ENCODE results near the gene SDCBP2.
A peak's percentile ranks its signal among the peaks of the same experiment; 100 is the strongest.

Gene SDCBP2

DNA sequence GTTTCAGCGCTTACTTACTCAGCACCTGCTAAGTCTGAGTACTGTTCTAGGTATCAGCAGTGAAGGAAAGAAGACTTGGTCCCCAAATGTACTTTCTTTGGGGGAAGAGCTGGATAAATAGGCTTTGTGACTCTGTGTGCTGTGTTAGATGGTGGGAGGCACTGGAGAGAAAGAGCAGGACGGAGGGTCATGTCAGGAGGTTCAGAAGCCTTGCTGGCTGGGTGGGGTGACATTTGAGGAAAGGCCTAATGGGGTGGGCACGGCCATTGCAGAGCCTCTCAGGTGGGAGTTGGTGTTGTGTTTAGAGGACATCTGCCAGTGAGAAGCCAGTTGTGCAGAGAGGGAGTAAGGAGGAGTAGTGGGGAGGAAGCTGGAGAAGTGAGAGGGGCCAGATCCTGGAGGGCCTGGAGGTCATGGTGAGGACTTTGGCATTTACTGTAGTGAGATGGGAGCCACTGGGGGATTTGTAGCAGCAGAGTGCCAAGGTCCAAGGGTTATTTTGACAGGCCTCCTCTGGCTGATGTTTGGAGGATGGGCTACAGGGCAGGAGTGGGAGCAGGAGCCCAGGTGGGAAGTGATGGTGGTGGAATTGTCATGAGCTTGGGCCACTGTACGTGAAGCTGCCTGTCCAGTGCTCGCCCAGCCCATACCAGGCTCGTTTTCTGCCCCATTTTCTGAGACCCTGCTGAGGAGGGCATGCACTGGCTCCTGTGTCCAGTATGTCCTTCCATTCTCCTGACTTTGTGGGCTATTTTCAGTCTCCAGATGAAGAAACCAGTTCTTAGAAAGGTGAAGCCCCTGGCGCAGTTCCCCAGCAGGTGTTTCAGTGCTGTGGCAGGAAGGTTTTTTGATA, 886 bp downstream of the SDCBP2 start:
- no peak for DNase-seq

DNA sequence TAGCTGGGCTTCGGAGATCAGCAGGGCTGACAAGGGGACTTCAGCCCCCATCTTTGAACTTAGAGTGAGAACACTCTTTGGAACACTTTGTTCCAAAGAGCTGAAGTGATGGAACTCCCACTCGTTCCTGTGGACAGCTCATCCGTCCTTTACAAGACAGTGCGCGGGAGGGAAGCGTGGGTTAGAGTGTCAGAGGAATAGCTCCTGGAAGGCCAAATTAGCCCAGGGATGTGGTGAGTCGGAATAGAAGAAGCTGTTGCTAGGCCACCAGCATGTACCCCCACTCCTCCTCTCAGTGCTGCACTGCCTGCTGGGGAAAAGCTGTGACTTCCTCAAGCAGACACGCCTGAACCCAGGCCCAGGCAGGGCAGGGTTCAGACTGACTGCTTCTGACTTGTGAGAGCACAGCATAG, 1.7 kb downstream of the SDCBP2 start:
- DNase-seq = no peak

DNA sequence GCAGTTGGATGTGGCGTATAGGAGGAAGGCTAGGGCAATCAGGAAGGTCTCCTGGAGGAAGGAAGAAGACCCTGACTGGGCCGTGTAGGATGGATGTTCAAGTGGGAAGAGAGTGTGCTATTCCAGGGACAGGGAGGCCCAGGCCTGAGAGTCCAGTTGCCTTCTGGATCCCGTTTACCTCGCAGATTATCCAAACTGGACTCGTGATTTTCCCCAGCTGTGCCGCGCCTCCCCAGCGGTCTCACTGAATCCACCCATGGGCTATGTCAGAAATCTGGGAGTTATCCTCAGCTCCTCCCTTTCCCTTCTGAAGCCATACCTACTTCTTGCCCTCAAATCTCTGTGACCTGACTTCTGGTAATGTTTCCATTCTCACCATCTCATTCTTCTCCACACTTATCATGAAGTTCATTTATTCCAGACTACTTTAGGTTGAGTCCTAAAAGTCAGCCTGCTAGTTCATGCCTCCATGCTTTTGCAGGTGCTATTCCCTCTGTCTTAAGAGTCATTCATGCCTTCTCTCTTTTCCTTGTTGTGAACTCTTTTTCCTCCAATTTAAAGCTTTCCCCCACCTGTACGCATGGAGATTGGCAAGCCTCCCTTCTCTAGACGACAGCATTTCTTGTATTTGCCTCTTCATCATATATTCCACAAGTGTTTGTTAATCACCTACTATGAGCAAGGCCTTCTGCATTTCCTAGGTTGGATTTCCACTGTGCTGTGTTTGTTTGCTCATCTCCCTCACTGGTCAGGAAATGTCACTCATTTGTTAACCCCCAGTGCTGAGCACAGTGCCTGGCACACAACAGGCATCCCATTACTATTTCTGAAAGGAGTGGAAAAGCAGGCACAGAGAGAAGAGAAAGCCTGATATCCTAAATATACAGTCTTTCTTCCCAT, 2.7 kb downstream of the SDCBP2 start:
- DNase-seq = no peak

DNA sequence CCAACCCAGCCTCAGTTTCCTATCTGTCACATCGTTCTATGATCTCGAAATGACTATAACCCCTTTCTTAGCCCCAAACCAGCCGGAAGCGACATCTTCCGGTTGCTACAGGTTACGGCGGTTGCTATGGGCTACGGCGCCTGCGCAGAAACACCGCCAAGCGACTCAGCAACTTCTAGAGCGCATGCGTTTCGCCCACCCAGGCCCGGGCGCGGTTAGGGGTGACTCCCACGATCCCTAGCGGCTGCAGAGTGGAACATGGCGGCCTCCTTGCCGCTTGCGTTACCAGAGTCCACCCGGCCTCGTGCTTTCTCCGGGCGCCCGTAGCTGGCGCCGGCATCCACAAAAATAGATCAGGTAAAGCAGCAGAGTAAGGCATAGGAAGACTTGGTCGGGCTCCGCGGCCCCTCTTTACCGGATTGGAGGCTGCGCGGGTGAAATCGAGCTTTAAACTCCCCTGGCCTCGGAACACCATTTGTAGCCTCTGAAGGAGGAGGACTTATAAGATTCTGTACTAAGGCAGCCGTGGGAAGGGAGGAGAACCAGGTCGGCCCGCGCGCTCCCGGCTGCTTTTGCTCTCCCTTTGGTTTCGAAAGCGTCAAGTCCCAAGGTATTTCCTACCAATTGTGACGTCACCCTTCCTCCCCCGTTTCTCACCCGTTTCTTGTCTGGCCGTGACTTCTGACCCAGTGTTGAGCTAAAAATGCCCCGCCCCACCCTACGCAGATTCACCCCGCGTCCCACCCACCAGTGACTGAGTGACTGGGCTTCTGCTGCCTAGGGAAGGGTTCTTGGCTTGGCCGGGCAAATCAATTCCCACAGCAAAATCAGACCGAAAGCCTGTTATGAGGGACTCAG, 3.5 kb downstream of the SDCBP2 start:
- DNase-seq = peak; percentile 99

DNA sequence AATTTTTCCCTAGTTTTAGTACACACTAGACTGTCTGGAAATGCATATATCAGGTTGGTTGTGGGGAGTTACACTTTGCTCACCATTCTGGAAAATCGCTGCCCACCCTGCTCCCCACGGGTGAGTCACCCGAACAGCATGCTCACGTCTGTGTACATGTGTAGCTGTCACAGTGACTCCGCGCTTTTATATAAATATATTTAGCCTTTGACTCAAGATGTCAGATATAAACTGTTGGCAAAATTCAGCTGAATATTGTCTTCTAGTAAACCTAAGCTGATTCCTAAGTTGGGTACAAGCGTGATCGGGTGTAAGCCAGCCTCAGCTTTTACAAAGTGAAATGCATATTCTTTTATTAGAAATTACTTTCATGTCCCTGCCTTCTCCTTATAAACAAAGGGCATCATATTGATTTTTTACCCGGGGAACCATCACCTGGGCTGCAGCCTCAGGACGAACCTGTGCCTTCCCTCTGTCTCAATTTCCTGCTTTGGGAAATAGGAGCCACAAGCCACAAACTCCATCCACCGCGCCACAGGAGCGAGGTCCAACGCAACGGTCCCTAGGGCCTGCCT, 4.3 kb downstream of the SDCBP2 start:
- DNase-seq = peak; percentile 54

DNA sequence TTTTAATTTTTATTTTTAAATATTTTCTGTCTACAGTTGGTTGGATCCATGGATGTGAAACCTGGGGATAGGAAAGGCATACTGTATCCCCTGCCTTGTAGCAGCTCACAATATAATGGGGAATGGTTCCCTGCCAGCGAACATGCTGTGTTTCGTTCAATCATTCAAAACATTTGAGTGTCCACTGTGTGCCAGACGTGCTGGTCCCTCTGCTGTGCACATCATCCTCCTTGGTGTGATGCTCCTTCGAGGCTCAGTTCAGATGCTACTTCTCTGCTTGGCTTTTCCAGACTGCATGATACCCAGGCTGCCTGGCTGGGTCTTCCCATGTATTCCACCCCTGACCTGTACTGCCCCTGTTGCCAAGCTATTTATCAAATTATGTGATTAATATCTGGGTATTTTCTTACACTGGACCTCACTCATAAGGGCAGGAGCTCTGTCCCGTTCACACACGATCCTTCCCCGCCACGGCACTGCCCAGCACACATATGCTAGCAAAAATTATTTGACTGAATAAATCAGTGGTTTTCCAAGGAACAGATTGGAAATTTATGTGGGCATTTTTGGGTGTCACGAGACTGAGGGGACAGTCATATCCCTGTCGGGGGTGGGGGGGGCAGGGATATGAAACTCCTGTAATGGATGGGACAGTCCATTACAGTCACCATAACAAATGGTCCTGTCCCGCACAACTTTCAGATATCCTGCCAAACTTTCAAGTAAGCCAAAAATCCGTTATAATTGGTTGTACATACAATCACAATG, 4.9 kb downstream of the SDCBP2 start:
- no peak for DNase-seq

DNA sequence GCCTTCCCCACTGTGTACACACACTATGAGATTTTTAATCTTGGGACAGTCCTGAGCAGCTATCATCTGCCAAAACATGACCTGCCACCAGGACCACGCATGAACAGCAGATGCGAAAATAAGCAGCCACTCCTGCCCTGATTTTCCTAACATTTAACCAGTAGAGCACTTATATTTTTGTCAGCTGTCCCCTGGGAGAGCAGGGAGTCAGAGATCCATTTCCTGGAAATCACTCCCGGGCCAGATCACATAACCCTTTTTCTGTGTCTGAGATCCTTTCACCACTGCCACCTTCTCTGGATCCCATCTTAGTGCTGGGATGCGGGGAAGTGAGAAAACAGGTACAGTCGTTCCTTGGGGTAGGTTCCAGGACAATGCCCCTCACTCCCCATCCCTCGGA, 5.7 kb downstream of the SDCBP2 start:
- no peak for DNase-seq

DNA sequence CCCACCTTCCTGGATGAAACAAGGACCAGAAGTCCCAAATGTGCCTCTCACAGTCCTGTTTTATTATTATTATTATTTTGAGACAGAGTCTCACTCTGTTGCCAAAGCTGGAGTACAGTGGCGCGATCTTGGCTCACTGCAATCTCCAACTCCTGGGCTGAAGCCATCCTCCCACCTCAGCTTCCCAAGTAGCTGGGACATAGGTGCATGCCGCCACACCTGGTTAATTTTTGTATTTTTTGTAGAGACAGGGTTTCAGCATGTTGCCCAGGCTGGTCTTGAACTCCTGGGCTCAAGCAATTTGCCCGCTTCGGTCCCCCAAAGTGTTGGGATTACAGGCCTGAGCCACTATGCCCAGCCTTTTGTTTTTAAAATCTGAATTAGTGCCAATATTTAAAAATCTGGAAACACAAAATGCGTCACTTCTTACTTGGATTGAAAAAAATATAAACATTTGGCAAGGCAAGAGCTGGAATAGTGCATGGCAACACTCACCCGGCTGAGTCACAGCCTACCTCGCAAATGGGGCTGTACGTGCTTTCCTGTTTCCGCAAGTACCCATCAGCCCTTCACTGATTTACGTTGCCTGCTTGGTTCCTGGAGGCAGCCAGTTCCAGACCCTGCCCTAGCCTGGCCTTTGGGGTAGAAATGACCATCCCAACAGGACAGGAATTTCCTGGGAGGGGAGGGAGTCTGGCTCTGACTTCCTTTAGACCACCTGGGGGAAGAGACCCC, 6.3 kb downstream of the SDCBP2 start:
- DNase-seq = no peak

DNA sequence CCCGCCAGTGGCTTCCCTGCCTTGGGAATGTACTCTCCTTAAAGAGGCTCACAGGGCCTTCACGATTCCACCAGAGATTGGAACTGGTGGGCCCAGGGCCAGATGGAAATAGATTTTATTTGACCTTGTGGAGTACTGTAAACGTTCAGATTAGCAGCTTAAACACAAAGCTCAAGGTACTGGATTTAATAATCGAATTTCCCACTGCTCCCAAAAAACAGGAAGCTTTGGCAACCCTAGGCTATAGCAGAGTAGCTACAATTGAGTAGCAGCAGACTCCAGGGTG, 7.3 kb downstream of the SDCBP2 start:
- DNase-seq = no peak

DNA sequence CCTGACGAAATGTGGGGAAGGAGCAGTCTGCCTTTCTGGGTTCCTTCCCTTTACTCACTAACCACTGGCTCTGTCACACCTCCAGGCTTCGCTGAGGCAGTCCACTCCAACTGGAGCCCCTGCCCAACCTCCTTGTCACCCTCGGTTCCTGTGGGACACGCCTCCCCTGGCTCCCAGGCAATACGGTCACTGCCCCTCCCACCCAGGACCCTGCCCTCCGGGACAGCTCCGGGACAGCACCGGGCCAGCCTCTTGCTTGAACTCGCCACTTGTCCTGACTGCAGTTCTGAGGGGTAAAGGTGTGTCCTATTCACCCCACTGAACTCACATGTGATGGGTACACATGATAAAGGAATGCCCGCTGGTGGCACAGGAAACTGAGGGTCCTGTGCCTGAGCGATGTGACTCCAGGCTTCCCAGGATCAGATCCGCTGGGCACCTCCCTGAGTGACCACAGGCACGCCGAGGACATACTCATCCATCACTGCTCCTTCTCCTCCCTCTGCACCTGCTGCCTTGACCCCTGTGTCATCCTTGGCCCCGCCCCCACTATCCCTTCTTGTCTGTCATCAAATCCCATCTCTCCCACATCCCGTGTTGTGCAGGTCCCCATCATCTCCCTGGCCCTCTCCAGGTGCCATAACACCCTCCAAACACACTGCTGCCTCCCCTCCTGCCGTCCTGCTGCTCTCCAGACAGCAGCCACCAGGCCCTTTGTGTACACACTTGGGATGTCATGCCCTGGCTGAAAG, 7.9 kb downstream of the SDCBP2 start:
- DNase-seq = no peak

DNA sequence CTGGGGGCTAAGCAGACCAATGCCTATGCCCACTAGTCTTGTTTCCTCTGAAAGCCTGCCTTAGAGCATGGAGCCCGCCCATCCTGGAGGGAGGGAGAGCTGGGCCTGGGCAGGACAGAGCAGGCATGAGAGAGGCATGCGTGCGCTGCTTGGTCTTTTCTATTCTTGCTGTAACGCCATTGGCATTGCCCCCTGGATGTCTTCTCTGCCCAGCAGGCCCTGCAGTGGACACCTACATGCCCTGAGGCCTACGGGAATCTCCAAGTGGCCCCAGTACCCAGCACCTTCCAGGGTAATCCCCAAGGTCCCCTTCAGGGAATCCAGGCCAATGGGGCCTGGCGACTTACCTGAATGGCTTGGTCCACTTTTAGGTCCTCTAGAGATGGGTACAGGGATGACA, 8.9 kb downstream of the SDCBP2 start:
- DNase-seq = no peak

DNA sequence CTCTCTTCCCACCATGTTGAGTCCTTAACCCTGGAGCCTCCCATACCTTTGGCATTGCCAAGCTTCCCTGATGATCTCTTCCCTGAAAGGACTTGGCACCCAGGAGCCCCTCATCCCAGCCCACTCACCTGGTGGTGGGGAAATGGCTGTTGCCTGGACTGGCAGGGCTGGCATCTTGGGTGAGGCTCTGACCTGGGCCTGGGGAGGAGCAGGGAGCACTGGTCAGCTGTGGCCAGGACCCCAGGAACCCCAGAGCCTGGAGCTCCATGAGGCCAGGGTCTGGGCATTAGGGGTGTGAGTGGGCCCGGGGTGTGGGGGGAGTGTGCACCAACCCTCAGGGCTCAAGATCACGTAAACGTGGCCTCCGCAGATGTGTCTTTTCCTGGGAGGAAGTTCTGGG, 9.5 kb downstream of the SDCBP2 start:
- DNase-seq = no peak

DNA sequence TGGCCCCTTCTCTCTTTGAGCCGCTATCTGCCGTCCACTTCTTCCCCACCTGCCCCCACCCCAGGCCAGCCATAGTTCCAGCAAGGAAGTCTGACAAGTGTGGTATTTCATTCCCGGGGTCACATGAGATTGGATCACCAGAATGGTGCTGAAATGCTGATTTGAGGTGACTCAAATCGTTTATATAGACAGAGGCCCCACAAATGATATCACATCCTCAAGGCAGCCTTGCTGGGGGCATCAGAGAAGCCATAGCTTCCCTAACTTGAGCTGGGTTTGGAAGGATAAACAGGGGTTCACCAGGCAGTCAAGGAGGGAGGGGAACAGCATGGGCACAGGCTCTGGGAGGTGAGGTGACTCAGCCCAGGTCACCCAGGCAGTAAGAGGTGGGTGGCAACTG, 9.9 kb downstream of the SDCBP2 start:
- no peak for DNase-seq

DNA sequence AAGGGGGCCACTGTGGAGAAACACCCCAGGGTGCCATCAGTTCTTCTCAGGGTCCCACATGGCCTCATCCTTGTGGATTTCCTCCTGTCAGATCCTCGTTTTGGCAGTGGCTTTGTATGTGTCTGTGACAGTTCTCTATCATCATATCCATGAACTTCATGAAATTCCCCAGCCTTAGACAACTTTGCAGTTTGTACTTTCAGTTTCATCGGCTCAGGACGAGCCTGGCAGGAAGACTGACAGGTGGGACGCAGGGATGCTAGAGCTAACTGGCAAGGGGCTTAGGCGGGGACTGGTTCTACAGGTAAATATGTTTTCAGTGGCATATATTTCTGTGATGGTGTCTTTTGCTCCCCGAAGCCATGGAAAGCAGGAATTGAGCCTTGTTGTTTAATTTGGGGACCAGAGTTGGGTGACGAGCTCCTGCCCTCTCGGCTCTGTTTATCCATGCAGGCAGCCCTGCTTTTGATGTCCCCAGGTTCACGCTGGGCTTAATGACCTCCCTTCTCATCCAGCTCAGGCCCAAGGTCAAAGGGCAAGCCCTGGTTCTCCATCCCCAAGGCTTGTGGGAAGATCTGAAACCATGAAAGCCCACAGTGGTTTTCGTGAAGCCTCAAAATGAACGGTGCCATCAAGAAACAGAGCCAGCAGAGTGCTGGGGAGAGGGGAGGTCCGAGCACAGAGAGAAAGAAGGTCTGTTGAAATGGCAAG, 11.2 kb downstream of the SDCBP2 start:
- DNase-seq = no peak

DNA sequence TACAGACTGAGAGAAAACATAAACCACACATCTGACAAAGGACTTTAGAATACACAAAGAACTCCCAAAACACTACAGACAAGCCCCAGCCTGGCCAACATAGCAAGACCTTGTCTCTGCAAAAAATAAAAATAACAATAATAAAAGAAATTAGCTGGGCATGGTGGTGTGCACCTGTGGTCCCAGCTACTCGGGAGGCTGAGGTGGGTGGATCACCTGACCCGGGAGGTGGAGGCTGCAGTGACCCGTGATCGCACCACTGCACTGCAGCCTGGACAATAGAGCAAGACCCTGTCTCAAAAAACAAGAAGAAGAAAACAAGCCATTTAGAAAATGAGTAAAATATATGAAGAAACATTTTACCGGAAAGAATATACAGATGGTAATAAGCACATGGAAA, 13.1 kb downstream of the SDCBP2 start:
- no peak for DNase-seq

DNA sequence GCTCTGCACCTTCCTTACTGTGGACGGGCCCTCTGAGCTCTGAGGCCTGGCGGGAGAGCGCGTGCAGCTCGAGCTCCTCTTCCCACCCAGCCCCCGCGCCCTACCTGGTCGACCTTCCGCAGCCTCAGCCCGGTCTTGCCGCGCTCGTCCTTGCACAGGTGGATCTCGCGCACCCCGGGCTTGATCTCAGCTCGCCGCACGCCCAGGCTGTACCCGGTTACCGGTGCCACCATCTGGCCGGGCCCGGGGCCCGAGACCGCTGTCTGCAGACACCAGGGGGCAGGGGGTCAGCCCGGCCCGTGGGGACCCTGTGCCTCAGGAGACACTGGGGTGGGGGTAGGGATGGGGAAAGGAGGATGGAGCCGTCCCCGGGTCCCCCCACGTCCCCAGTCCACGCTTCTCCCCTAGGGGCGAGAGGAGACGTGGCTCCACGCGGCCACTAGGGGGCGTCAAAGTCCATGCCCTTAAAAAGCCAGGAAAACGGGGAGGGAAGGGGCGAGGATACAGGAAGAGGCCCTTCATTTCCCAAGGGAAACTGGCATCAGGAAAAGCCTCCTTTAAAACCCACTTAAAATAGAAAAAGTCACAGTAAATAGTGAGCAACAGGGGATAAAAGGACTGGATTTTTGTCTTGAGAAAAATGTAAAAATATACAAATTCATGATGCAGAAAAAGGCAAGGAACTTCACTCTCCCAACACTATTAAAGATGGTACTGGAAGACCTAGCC, 15.5 kb downstream of the SDCBP2 start:
- DNase-seq = peak; percentile 47

DNA sequence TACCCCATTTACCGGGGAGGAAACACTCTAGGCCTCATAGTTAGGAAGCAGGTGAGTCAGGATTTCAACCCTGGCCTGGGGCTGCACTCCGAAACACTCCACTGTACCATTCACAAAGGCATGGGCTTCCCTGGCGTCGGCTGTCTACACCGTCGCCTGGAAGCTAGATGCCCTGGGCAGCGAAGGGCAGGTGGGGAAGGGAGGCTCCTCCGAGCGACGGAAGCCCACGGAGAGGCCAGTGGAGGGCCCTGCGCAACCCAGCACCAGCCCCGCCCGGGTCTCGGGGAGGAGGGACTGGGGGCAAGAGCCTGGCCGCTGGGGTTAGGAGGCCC, 16.1 kb downstream of the SDCBP2 start:
- no peak for DNase-seq

DNA sequence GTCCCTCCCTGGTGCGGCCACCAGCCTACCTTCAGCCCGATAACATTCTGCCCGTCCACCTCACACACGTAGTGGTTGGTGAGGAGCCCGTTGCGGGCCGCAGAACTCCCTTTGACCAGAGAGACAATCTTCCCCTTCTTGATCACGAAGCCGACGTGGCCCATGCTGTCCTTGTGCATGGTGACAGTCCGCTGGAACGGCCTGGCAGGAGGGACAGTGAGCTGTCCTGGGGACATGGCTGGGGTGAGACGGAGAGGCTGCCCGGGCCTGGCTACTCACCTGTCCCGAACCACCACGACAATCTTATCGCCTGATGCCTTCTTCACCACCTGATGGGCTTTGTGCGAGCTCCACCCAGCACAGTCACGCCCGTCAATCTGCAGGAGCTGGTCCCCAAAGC, 16.6 kb downstream of the SDCBP2 start:
- no peak for DNase-seq

DNA sequence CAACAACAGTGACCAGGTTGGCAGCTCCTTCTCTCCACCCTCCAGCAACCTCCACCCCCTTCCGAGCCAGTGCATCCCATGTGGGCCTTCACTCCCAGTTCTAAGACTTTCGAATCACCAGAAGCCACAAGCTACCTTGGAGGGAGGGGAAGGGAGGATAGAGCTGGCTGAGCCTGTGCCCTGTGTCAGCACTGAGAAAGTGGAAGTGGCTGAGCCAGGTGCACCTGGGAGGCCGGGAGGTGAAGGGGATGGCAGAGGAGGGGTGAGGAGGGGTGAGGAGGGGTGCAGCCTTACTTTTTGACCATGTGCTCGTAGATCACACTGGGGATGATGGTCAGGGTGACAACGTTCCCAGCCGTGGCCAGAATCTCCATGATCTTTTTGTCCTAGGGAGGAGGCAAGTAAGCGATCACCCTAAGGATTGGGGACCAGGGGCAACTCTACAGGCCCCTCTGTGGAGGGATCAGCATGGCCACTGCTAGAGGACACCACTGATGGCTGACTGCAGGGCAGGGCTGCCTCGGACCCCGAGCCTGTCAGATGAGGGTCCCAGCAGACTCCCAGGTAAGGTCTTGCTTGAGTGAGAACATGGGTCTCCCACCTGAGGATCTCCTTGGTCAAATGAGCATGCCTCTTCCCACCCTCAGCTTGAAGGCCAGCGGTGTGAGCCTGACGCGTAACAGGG, 18.3 kb downstream of the SDCBP2 start:
- DNase-seq = no peak
